Measurements from ENCODE around the gene CLTB. TPM values are rescaled to one million over a fixed set of nuclear protein-coding genes. Genes with fewer than 3 reads are reported as not detected.

The CLTB gene
- total and polyA plus RNA-seq, 2 of the 4 experiments (the other 2 are of a cell fraction): 87.6 to 99.9 TPM

DNA sequence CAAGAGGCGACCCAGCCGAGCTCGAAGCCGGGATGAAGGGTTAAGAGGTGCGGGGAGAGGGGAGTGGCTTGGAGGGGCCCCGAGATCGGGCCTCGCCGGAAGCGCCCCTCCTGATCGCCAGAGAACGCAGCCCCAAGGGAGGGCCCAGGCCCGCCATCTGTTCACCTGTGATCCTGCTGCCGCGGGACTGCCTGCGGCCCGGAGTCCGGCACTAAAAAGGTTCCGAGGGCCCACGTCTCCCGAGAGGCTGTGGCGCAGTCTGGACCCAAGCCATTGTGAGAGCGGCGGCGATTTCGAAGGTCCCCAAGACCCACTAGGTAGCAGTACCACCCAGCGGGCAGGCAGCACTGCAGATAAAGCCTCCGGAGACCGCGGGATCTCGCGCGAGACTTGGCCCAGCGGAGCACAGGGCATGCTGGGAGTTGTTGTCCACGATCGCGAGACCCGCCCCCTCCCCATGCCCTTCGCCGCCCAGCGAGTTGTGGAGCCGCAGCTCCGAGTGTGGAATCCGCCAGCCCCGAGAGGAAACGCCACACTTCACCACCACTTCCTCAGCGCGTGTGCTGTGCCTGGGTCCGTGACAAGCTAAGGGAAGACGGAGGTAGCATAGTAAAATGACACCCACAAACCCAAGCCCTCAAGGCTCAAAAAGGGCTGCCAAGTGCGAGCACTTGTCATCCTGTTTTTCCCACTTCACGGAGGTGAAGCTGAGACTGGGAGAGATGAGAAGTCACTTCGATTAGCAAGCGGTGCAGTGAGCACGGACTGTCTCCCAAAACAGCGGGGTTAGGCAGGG is 54.7 kb downstream of the CLTB start, which contains the start of gene KIAA1191 (continued):
- no peak; the same call in 1 of the 2 replicates for TF ChIP-seq MAZ (IDR thresholded peaks at IDR 0.05; ENCODE audit: borderline replicate concordance, low read depth, low read length)
- no peak for TF ChIP-seq NFE2L2 (IDR thresholded peaks at IDR 0.05; ENCODE audit: low read depth, low read length)
- TF ChIP-seq FOS (IDR thresholded peaks at IDR 0.05; ENCODE audit: low read depth, low read length): no peak

DNA sequence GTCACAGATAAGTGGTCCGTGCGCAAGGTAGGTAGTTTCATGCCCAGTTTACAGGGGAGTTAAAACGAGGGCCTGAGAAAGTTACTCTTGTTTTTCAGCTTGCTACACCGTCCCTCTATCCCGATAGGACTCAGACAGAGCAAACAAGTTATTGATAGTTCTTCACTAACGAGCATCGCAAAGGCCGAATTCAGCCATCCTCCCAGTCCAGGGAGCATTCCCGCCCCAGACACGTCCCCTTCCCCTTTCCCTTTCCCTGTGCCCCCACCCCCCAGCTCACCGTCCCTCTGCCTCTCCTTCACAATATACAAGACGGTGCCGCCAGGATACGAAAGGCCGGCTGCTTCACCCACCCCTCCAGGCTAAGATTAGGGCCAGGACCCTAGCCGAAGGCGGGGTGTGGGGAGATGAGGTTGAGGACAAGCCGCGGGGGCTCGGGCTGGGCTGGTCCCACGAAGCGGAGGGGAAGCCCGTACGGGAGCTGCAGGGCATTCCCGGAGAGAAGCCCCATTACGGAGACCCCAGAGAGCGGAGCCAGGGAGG is 55.4 kb downstream of the CLTB start:
- ATAC-seq (ENCODE audit: low read depth) (no peak; the same call in none of the 2 replicates), DNase-seq (peak; percentile 4)
- dilution Hi-C loops (cut with HindIII; ENCODE audit: low sequenced_read_pairs, unreplicated experiment): no loop called here
- Histone ChIP-seq H3K36me3 (ENCODE audit: control insufficient read depth, insufficient read depth, low read length) (peaks cover 8% of the 10 kb centered on the region), H2AFZ (replicated peaks; ENCODE audit: low read length, poor library complexity) (peak overlapping the region; percentile 97), H3K9me1 (ENCODE audit: insufficient read depth, low read length) (peaks cover 3% of the 10 kb centered on the region), H3K9ac (ENCODE audit: low read depth, low read length) (peak overlapping the region; percentile 86), H3K79me1 (ENCODE audit: low read depth in 1 of 2, low read length in 2 of 2) (peaks cover 16 to 28% of the 10 kb centered on the region in 2 experiments), H2AK9ac (replicated peaks; ENCODE audit: low read depth, low read length, poor library complexity) (peak overlapping the region; percentile 75), H3K4me2 (ENCODE audit: low read depth, low read length) (peak overlapping the region; percentile 99), H2BK120ac (ENCODE audit: low read depth, low read length) (no peak overlapping the region), H2AK5ac (ENCODE audit: low read depth, low read length) (peak overlapping the region; percentile 37), H3K27ac (ENCODE audit: insufficient read depth, low read length) (peak overlapping the region; percentile 91), H2BK20ac (ENCODE audit: low read depth, low read length) (no peak overlapping the region), H3K23ac (ENCODE audit: low read depth, low read length) (peak overlapping the region; percentile 18; the same call in 1 of the 2 replicates), H4K5ac (ENCODE audit: low read depth, low read length) (0 out of 2 replicates have a peak overlapping the region, but pooled peaks have one; percentile 6), H2BK5ac (ENCODE audit: low read depth, low read length, poor library complexity, severe bottlenecking) (peak overlapping the region; percentile 22), H4K20me1 (ENCODE audit: insufficient read depth, low read length) (peaks cover 17% of the 10 kb centered on the region; the same call in 1 of the 2 replicates), H2BK15ac (ENCODE audit: low read depth, low read length) (no peak overlapping the region), H3K4me1 (ENCODE audit: control insufficient read depth, insufficient read depth, low read length) (peaks cover 4% of the 10 kb centered on the region), H3K9me3 (ENCODE audit: control insufficient read depth, insufficient read depth, low read length) (no peaks in the 10 kb centered on the region), H3K14ac (replicated peaks; ENCODE audit: low read depth, low read length) (peak overlapping the region; percentile 79), H3K4me3 (ENCODE audit: insufficient read depth, low read depth, low read length) (peak overlapping the region; percentile 90), H3K4ac (ENCODE audit: low read depth, low read length) (peak overlapping the region; percentile 86), H3K27me3 (ENCODE audit: control insufficient read depth, insufficient read depth, low read length) (no peaks in the 10 kb centered on the region), H3K18ac (ENCODE audit: low read depth, low read length) (0 out of 2 replicates have a peak overlapping the region, but pooled peaks have one; percentile 22), H4K91ac (ENCODE audit: insufficient read depth, low read depth, low read length) (no peak overlapping the region; the same call in 1 of the 2 replicates), H4K8ac (ENCODE audit: low read depth in 2 of 2, low read length in 2 of 2) (peak overlapping the region; percentile 73 to 82; a peak in 2 of 4 replicates), H3K56ac (ENCODE audit: extremely low read depth, insufficient read depth, low read length) (peak overlapping the region; percentile 77; the same call in 1 of the 2 replicates)
- in situ Hi-C loops (cut with MboI; ENCODE audit: low sequenced_read_pairs): no loop called here
- CTCF ChIA-PET: no interaction called here
- TF ChIP-seq RFX5 (IDR thresholded peaks at IDR 0.05; ENCODE audit: low read depth, low read length) (no peak), RAD21 (IDR thresholded peaks at IDR 0.05; ENCODE audit: low read length) (no peak), MAFK (IDR thresholded peaks at IDR 0.05; ENCODE audit: low read depth, low read length) (no peak), CEBPB (IDR thresholded peaks at IDR 0.05; ENCODE audit: low read depth, low read length) (no peak), POLR2A (IDR thresholded peaks at IDR 0.05; ENCODE audit: low read depth, low read length) (no peak), RCOR1 (IDR thresholded peaks at IDR 0.05; ENCODE audit: insufficient replicate concordance, low read length) (no peak), MAZ (IDR thresholded peaks at IDR 0.05; ENCODE audit: borderline replicate concordance, low read depth, low read length) (no peak), NFE2L2 (IDR thresholded peaks at IDR 0.05; ENCODE audit: low read depth, low read length) (no peak), BHLHE40 (IDR thresholded peaks at IDR 0.05; ENCODE audit: low read depth, low read length) (no peak), MXI1 (IDR thresholded peaks at IDR 0.05; ENCODE audit: borderline replicate concordance, low read depth, low read length) (no peak)
- TF ChIP-seq, protein P1, sequence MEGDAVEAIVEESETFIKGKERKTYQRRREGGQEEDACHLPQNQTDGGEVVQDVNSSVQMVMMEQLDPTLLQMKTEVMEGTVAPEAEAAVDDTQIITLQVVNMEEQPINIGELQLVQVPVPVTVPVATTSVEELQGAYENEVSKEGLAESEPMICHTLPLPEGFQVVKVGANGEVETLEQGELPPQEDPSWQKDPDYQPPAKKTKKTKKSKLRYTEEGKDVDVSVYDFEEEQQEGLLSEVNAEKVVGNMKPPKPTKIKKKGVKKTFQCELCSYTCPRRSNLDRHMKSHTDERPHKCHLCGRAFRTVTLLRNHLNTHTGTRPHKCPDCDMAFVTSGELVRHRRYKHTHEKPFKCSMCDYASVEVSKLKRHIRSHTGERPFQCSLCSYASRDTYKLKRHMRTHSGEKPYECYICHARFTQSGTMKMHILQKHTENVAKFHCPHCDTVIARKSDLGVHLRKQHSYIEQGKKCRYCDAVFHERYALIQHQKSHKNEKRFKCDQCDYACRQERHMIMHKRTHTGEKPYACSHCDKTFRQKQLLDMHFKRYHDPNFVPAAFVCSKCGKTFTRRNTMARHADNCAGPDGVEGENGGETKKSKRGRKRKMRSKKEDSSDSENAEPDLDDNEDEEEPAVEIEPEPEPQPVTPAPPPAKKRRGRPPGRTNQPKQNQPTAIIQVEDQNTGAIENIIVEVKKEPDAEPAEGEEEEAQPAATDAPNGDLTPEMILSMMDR (conservative IDR thresholded peaks at IDR 0.05; ENCODE audit: low read depth, low read length): no peak
- TF ChIP-seq, protein P2, sequence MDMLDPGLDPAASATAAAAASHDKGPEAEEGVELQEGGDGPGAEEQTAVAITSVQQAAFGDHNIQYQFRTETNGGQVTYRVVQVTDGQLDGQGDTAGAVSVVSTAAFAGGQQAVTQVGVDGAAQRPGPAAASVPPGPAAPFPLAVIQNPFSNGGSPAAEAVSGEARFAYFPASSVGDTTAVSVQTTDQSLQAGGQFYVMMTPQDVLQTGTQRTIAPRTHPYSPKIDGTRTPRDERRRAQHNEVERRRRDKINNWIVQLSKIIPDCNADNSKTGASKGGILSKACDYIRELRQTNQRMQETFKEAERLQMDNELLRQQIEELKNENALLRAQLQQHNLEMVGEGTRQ (IDR thresholded peaks at IDR 0.05; ENCODE audit: low read depth, low read length): no peak
- WGBS, 2 experiments (ENCODE audit: extremely low coverage in 2 of 2, insufficient read length in 1 of 2): 0% methylated on average over 4 of the region's 27 CpGs; no CpG with 5 or more reads in 1 of the 2 experiments
- intact Hi-C loops (cut with micrococcal nuclease): loop anchor here (5.0 kb wide), 2 partner anchors 209 to 634 kb away; no protein-coding TSS in a partner anchor
- POLR2A ChIA-PET (ENCODE audit: unreplicated experiment): no interaction called here
- no TSS peak for BruUV-seq (replicated peaks)

Measured in IMR-90 (cell line).